Panc1 (cell line): ENCODE results near the gene ZSCAN2. TPM values are rescaled to one million over a fixed set of nuclear protein-coding genes. Genes with fewer than 3 reads are reported as not detected.

ENCODE experiments used
- ATAC-seq: fragments of 200-7000 bp; cut with Tn5 transposase; 2 replicates; pipeline ENCODE4 v1.9.1; 2020; ENCODE audit warnings: mild to moderate bottlenecking, moderate library complexity
- BruUV-seq: library from RNA; stranded (reverse); fragments of 400-500 nt; replicated peaks from 2 replicates; lab custom pipeline; 2021; lab: Mats Ljungman, UMichigan
- CTCF ChIA-PET: fragments of 300-600 bp; sonication (Branson Sonifier 250); formaldehyde crosslinking; loops from one replicate; lab custom pipeline; 2022; ENCODE audit warnings: antibody characterized with exemption; lab: Charles Lee
- POLR2A ChIA-PET: fragments of 300-600 bp; sonication (Branson Sonifier 250); formaldehyde crosslinking; loops from one replicate; lab custom pipeline; 2022; ENCODE audit warnings: antibody characterized with exemption; lab: Charles Lee
- DNase-seq: peaks from one replicate; pipeline ENCODE4 v3.0.0-alpha.2; 2010; ENCODE audit warnings: low read depth, low spot score
- H3K27ac ChIP-seq: 2 replicates; pipeline ENCODE4 v1.5.1; 2011; ENCODE audit warnings: mild to moderate bottlenecking, low read length, inconsistent platforms
- H3K27me3 ChIP-seq: fragments of 200-500 bp; sonication (Bioruptor generic); 2 replicates; pipeline ENCODE4 v1.6.0; 2014; ENCODE audit warnings: low read length, inconsistent platforms; ENCODE audit not compliant: control insufficient read depth, insufficient read depth
- H3K36me3 ChIP-seq: fragments of 200-500 bp; sonication (Bioruptor generic); 2 replicates; pipeline ENCODE4 v1.5.1; 2014; ENCODE audit warnings: inconsistent platforms, mild to moderate bottlenecking, low read length, moderate library complexity; ENCODE audit not compliant: control insufficient read depth, insufficient read depth
- H3K4me1 ChIP-seq: 2 replicates; pipeline ENCODE4 v1.5.1; 2011; ENCODE audit warnings: inconsistent platforms, mild to moderate bottlenecking, low read length, moderate library complexity; ENCODE audit not compliant: control insufficient read depth, insufficient read depth
- H3K4me3 ChIP-seq, 2 experiments: 2 replicates each; pipeline ENCODE4 v1.5.1; 2011 to 2012; ENCODE audit warnings: low read depth in 2 of 2, low read length in 2 of 2, mild to moderate bottlenecking in 2 of 2, inconsistent platforms in 1 of 2, moderate library complexity in 1 of 2
- H3K9me3 ChIP-seq: fragments of 200-500 bp; sonication (Bioruptor generic); 2 replicates; pipeline ENCODE4 v1.5.1; 2014; ENCODE audit warnings: low read depth, mild to moderate bottlenecking, inconsistent platforms, low read length, moderate library complexity; ENCODE audit not compliant: control insufficient read depth, insufficient read depth
- CTCF ChIP-seq: fragments of 450-650 bp; IDR thresholded peaks from 2 replicates; pipeline ENCODE4 v1.5.1; 2017; ENCODE audit warnings: mild to moderate bottlenecking
- POLR2AphosphoS5 ChIP-seq: IDR thresholded peaks from 2 replicates; pipeline ENCODE4 v1.6.1; 2012; ENCODE audit warnings: mild to moderate bottlenecking, low read depth, low read length, moderate library complexity
- REST ChIP-seq, 2 experiments: IDR thresholded peaks; 2 replicates each; pipeline ENCODE4 v1.6.1; 2011 to 2012; ENCODE audit warnings: low read depth in 2 of 2, control low read depth in 1 of 2, low read length in 1 of 2, mild to moderate bottlenecking in 1 of 2, moderate library complexity in 1 of 2; ENCODE audit not compliant: insufficient read depth in 1 of 2
- SIN3A ChIP-seq: IDR thresholded peaks from 2 replicates; pipeline ENCODE4 v1.6.1; 2012; ENCODE audit warnings: low read depth, mild to moderate bottlenecking, low read length, moderate library complexity, borderline replicate concordance; ENCODE audit not compliant: insufficient read depth
- TCF7L2 ChIP-seq: IDR thresholded peaks from 2 replicates; pipeline ENCODE4 v1.6.1; 2011; ENCODE audit warnings: mild to moderate bottlenecking, low read depth, low read length, inconsistent platforms
- in situ Hi-C: cut with HindIII; loops from 2 replicates; pipeline ENCODE4 v1.10.0; 2016; ENCODE audit warnings: low sequenced_read_pairs, low pct_unique_long_range_greater_than_20kb
- intact Hi-C: fragments of 100-400 bp; cut with micrococcal nuclease; formaldehyde crosslinking; loops from one replicate; pipeline ENCODE4 v1.10.0; 2022; ENCODE audit not compliant: unreplicated experiment
- total RNA-seq: library from RNA; stranded (reverse); gene quantifications from one replicate; pipeline ENCODE4 v1.2.1, GENCODE V29; 2021; ENCODE audit not compliant: unreplicated experiment

The ZSCAN2 gene
- total RNA-seq, 1 experiment from 2014 or later, result 16.8 TPM

GRCh38 chr15:84654689-84655453 lies 54.1 kb downstream of the ZSCAN2 start:
- ChIA-PET CTCF (no interaction called here), POLR2A (no interaction called here)

GRCh38 chr15:84656972-84657371 lies 56.2 kb downstream of the ZSCAN2 start:
- H3K4me1 ChIP-seq, result peaks cover 24% of the 10 kb centered on the region
- no peak overlapping the region; a peak in 1 of 4 replicates for H3K4me3 ChIP-seq
- no peaks in the 10 kb centered on the region for H3K27me3 ChIP-seq
- in situ Hi-C loops (no loop called here), intact Hi-C loops (loop anchor here (5.0 kb wide), 1 partner anchor 270 kb away; no protein-coding TSS in a partner anchor)
- DNase-seq, result no peak
- no peaks in the 10 kb centered on the region for H3K9me3 ChIP-seq
- TF ChIP-seq REST (IDR thresholded peaks at IDR 0.05; ENCODE audit: insufficient read depth in 1 of 2, low read depth in 2 of 2, low read length in 1 of 2) (no peak), TCF7L2 (no peak), SIN3A (no peak), POLR2AphosphoS5 (no peak), CTCF (no peak)
- BruUV-seq, result no TSS peak
- ATAC-seq, result no peak
- ChIA-PET POLR2A (no interaction called here), CTCF (interaction anchor here (0.7 kb wide), 1 partner anchor 69 kb away, joined by 3 read pairs; no protein-coding TSS in a partner anchor)
- H3K36me3 ChIP-seq, result no peaks in the 10 kb centered on the region; the same call in 1 of the 2 replicates
- H3K27ac ChIP-seq, result no peak overlapping the region; the same call in 1 of the 2 replicates

More at GRCh38 chr15:84654689-84655453, 54.1 kb downstream of the ZSCAN2 start:
- TSS peak; percentile 89 for BruUV-seq
- H3K36me3 ChIP-seq, result no peaks in the 10 kb centered on the region; the same call in 1 of the 2 replicates
- peak; percentile 64 for ATAC-seq
- H3K27ac ChIP-seq, result peak overlapping the region; percentile 96
- peaks cover 24% of the 10 kb centered on the region for H3K4me1 ChIP-seq
- intact Hi-C loops (loop anchor here (5.0 kb wide), 1 partner anchor 272 kb away; no protein-coding TSS in a partner anchor), in situ Hi-C loops (no loop called here)
- peak overlapping the region; percentile 87 to 92 for H3K4me3 ChIP-seq
- DNase-seq, result peak; percentile 67
- H3K27me3 ChIP-seq, result no peaks in the 10 kb centered on the region
- TF ChIP-seq REST (IDR thresholded peaks at IDR 0.05; ENCODE audit: insufficient read depth in 1 of 2, low read depth in 2 of 2, low read length in 1 of 2) (no peak), CTCF (peak; percentile 86)
- no peaks in the 10 kb centered on the region for H3K9me3 ChIP-seq
